DND-41 (cell line): Measurements from ENCODE around the gene SH2D4B.

Experiments used
- ATAC-seq: fragments of 200-7000 bp; cut with Tn5 transposase; 3 replicates; pipeline ENCODE4 v1.9.1; 2021; ENCODE audit warnings: low read depth; ENCODE audit not compliant: insufficient read depth
- DNase-seq: peaks from one replicate; pipeline ENCODE4 v3.0.0-alpha.2; 2020
- H2AFZ ChIP-seq: 2 replicates; pipeline ENCODE4 v1.6.0; 2012; ENCODE audit warnings: low read depth, low read length
- H3K27ac ChIP-seq: 2 replicates; pipeline ENCODE4 v1.5.1; 2012; ENCODE audit warnings: low read length, inconsistent platforms
- H3K27me3 ChIP-seq: fragments of 200-600 bp; sonication (generic); 2 replicates; pipeline ENCODE4 v1.6.0; 2012; ENCODE audit warnings: low read length, mild to moderate bottlenecking, inconsistent platforms; ENCODE audit not compliant: insufficient read depth, poor library complexity
- H3K36me3 ChIP-seq: 2 replicates; pipeline ENCODE4 v1.5.1; 2012; ENCODE audit warnings: low read length, inconsistent platforms; ENCODE audit not compliant: insufficient read depth
- H3K4me1 ChIP-seq: 2 replicates; pipeline ENCODE4 v1.5.1; 2012; ENCODE audit warnings: mild to moderate bottlenecking, low read length; ENCODE audit not compliant: insufficient read depth
- H3K4me2 ChIP-seq: 2 replicates; pipeline ENCODE4 v1.6.0; 2012; ENCODE audit warnings: mild to moderate bottlenecking, moderate library complexity, low read length, inconsistent platforms; ENCODE audit not compliant: insufficient read depth
- H3K4me3 ChIP-seq, 2 experiments: fragments of 200-600 bp in 1 of 2; shearing (Covaris generic) in 1 of 2; 2 replicates each; pipeline ENCODE4 v1.5.1; 2012 to 2016; ENCODE audit warnings: inconsistent platforms in 2 of 2, low read length in 2 of 2, mild to moderate bottlenecking in 2 of 2, low read depth in 1 of 2, moderate library complexity in 1 of 2
- H3K79me2 ChIP-seq: 2 replicates; pipeline ENCODE4 v1.6.0; 2012; ENCODE audit warnings: low read length, inconsistent platforms; ENCODE audit not compliant: insufficient read depth
- H3K9ac ChIP-seq: 2 replicates; pipeline ENCODE4 v1.6.0; 2012; ENCODE audit warnings: low read depth, mild to moderate bottlenecking, inconsistent platforms, low read length, moderate library complexity
- H3K9me3 ChIP-seq: 2 replicates; pipeline ENCODE4 v1.5.1; 2012; ENCODE audit warnings: low read length, moderate library complexity, mild to moderate bottlenecking, inconsistent platforms; ENCODE audit not compliant: insufficient read depth, severe bottlenecking
- H4K20me1 ChIP-seq: 2 replicates; pipeline ENCODE4 v1.6.0; 2012; ENCODE audit warnings: low read length; ENCODE audit not compliant: insufficient read depth
- CTCF ChIP-seq: IDR thresholded peaks from 2 replicates; pipeline ENCODE4 v1.5.1; 2012; ENCODE audit warnings: borderline replicate concordance, low read length, moderate library complexity, mild to moderate bottlenecking; ENCODE audit not compliant: poor library complexity, severe bottlenecking; ENCODE audit errors: extremely low read depth
- EZH2 ChIP-seq: IDR thresholded peaks from 3 replicates; pipeline ENCODE4 v1.6.1; 2012; ENCODE audit warnings: borderline replicate concordance, low read depth, mild to moderate bottlenecking, moderate library complexity, low read length, inconsistent platforms; ENCODE audit not compliant: severe bottlenecking

The SH2D4B gene

GRCh38 chr10:80539421-80540031 is 1.8 kb downstream of the SH2D4B start:
- H3K9me3 ChIP-seq, result no peaks in the 10 kb centered on the region
- no peak for TF ChIP-seq EZH2
- no peak for TF ChIP-seq CTCF
- DNase-seq, result no peak
- H3K27me3 ChIP-seq, result peaks cover 1% of the 10 kb centered on the region
- H4K20me1 ChIP-seq, result no peaks in the 10 kb centered on the region
- H3K4me3 ChIP-seq, result no peak overlapping the region
- no peaks in the 10 kb centered on the region for H3K36me3 ChIP-seq
- no peak overlapping the region for H2AFZ ChIP-seq
- H3K4me2 ChIP-seq, result no peak overlapping the region
- ATAC-seq, result no peak
- no peaks in the 10 kb centered on the region for H3K79me2 ChIP-seq
- no peaks in the 10 kb centered on the region for H3K4me1 ChIP-seq
- H3K27ac ChIP-seq, result no peak overlapping the region
- no peak overlapping the region for H3K9ac ChIP-seq

GRCh38 chr10:80540136-80540535 is 2.4 kb downstream of the SH2D4B start:
- Histone ChIP-seq H4K20me1 (no peaks in the 10 kb centered on the region), H3K27ac (no peak overlapping the region), H3K4me3 (no peak overlapping the region), H3K27me3 (peaks cover 3% of the 10 kb centered on the region), H2AFZ (no peak overlapping the region), H3K79me2 (no peaks in the 10 kb centered on the region), H3K4me2 (no peak overlapping the region), H3K9me3 (no peaks in the 10 kb centered on the region), H3K4me1 (no peaks in the 10 kb centered on the region), H3K36me3 (no peaks in the 10 kb centered on the region), H3K9ac (no peak overlapping the region)
- DNase-seq (no peak), ATAC-seq (no peak)
- no peak for TF ChIP-seq CTCF

GRCh38 chr10:80540618-80540980 is 2.9 kb downstream of the SH2D4B start:
- no peak for DNase-seq
- H3K79me2 ChIP-seq, result no peaks in the 10 kb centered on the region
- TF ChIP-seq CTCF, result no peak
- TF ChIP-seq EZH2, result no peak
- no peaks in the 10 kb centered on the region for H3K4me1 ChIP-seq
- H3K9me3 ChIP-seq, result no peaks in the 10 kb centered on the region
- H2AFZ ChIP-seq, result no peak overlapping the region
- no peak for ATAC-seq
- H3K9ac ChIP-seq, result no peak overlapping the region
- peaks cover 3% of the 10 kb centered on the region for H3K27me3 ChIP-seq
- no peak overlapping the region for H3K27ac ChIP-seq
- no peak overlapping the region for H3K4me3 ChIP-seq
- H4K20me1 ChIP-seq, result no peaks in the 10 kb centered on the region
- no peaks in the 10 kb centered on the region for H3K36me3 ChIP-seq
- no peak overlapping the region for H3K4me2 ChIP-seq
